ENCODE measurements around the gene ADCY9.

The ADCY9 gene

GRCh38 chr16:4070936-4071335, 45.3 kb downstream of the ADCY9 start:
- no peak for DNase-seq
- no peak overlapping the region for H2AK5ac ChIP-seq (ENCODE audit: low read length, severe bottlenecking)
- H3K23ac ChIP-seq (ENCODE audit: low read length in 2 of 2), result no peak overlapping the region
- 99% methylated on average over 5 of the region's 10 CpGs for WGBS
- no peaks in the 10 kb centered on the region for H3K27me3 ChIP-seq (ENCODE audit: control insufficient read depth in 1 of 2, insufficient read depth in 1 of 2, low read length in 2 of 2)
- no peak overlapping the region for H4K8ac ChIP-seq (ENCODE audit: low read length)
- H3K4me3 ChIP-seq (ENCODE audit: insufficient read depth in 1 of 2, low read depth in 1 of 2, low read length in 2 of 2), result no peak overlapping the region
- H3K9ac ChIP-seq (ENCODE audit: low read length), result no peak overlapping the region
- H2BK12ac ChIP-seq (ENCODE audit: low read length in 2 of 2), result no peak overlapping the region
- no peak overlapping the region for H3K27ac ChIP-seq (ENCODE audit: low read length, poor library complexity, severe bottlenecking)
- H2AFZ ChIP-seq (ENCODE audit: low read depth, low read length), result no peak overlapping the region
- no peak overlapping the region for H3K4ac ChIP-seq (ENCODE audit: low read depth in 1 of 2, low read length in 2 of 2)
- no peak overlapping the region for H4K91ac ChIP-seq (ENCODE audit: low read length)
- no peaks in the 10 kb centered on the region for H3K9me3 ChIP-seq (ENCODE audit: control insufficient read depth, low read length)
- H3K79me1 ChIP-seq (replicated peaks; ENCODE audit: low read length, poor library complexity, severe bottlenecking), result peaks cover 7% of the 10 kb centered on the region
- no peak overlapping the region for H2BK120ac ChIP-seq (ENCODE audit: low read depth, low read length)
- H3K4me2 ChIP-seq (ENCODE audit: low read length, poor library complexity, severe bottlenecking), result no peak overlapping the region
- H3K18ac ChIP-seq (ENCODE audit: low read depth in 1 of 2, low read length in 2 of 2), result no peak overlapping the region
- H3K4me1 ChIP-seq (ENCODE audit: control insufficient read depth, insufficient read depth, low read depth, low read length), result no peaks in the 10 kb centered on the region
- H3K14ac ChIP-seq (ENCODE audit: low read length in 2 of 2), result no peak overlapping the region
- H2BK15ac ChIP-seq (ENCODE audit: low read depth, poor library complexity, severe bottlenecking), result no peak overlapping the region
- H2BK5ac ChIP-seq (ENCODE audit: low read depth, low read length, poor library complexity, severe bottlenecking), result no peak overlapping the region
- H3K36me3 ChIP-seq (ENCODE audit: control insufficient read depth in 1 of 2, insufficient read depth in 2 of 2, low read depth in 1 of 2, low read length in 2 of 2), result no peaks in the 10 kb centered on the region

GRCh38 chr16:4067262-4068001, 48.8 kb downstream of the ADCY9 start:
- Histone ChIP-seq H2BK15ac (ENCODE audit: low read depth, poor library complexity, severe bottlenecking) (no peak overlapping the region), H3K18ac (ENCODE audit: low read depth in 1 of 2, low read length in 2 of 2) (peak overlapping the region in 1 of 2 experiments; percentile 34), H3K4me3 (ENCODE audit: insufficient read depth in 1 of 2, low read depth in 1 of 2, low read length in 2 of 2) (peak overlapping the region in 1 of 2 experiments; percentile 54), H2AK5ac (ENCODE audit: low read length, severe bottlenecking) (no peak overlapping the region), H4K91ac (ENCODE audit: low read length) (no peak overlapping the region), H3K79me1 (replicated peaks; ENCODE audit: low read length, poor library complexity, severe bottlenecking) (peaks cover 12% of the 10 kb centered on the region), H3K23ac (ENCODE audit: low read length in 2 of 2) (no peak overlapping the region), H3K27ac (ENCODE audit: low read length, poor library complexity, severe bottlenecking) (no peak overlapping the region), H3K14ac (ENCODE audit: low read length in 2 of 2) (no peak overlapping the region), H3K4ac (ENCODE audit: low read depth in 1 of 2, low read length in 2 of 2) (no peak overlapping the region), H2AFZ (ENCODE audit: low read depth, low read length) (no peak overlapping the region), H2BK5ac (ENCODE audit: low read depth, low read length, poor library complexity, severe bottlenecking) (no peak overlapping the region), H3K9me3 (ENCODE audit: control insufficient read depth, low read length) (peaks cover 7% of the 10 kb centered on the region), H3K36me3 (ENCODE audit: control insufficient read depth in 1 of 2, insufficient read depth in 2 of 2, low read depth in 1 of 2, low read length in 2 of 2) (no peaks in the 10 kb centered on the region), H3K4me1 (ENCODE audit: control insufficient read depth, insufficient read depth, low read depth, low read length) (no peaks in the 10 kb centered on the region), H4K8ac (ENCODE audit: low read length) (no peak overlapping the region), H3K9ac (ENCODE audit: low read length) (peak overlapping the region; percentile 80), H3K4me2 (ENCODE audit: low read length, poor library complexity, severe bottlenecking) (no peak overlapping the region), H3K27me3 (ENCODE audit: control insufficient read depth in 1 of 2, insufficient read depth in 1 of 2, low read length in 2 of 2) (no peaks in the 10 kb centered on the region), H2BK120ac (ENCODE audit: low read depth, low read length) (no peak overlapping the region), H2BK12ac (ENCODE audit: low read length in 2 of 2) (no peak overlapping the region)
- no peak for DNase-seq
- WGBS, result 74% methylated on average over 4 of the region's 6 CpGs

GRCh38 chr16:4064950-4065352, 51.3 kb downstream of the ADCY9 start:
- H3K9ac ChIP-seq (ENCODE audit: low read length), result peak overlapping the region; percentile 14
- H3K79me1 ChIP-seq (replicated peaks; ENCODE audit: low read length, poor library complexity, severe bottlenecking), result peaks cover 15% of the 10 kb centered on the region
- no peak overlapping the region for H2AFZ ChIP-seq (ENCODE audit: low read depth, low read length)
- WGBS, result 90% methylated on average over 11 of the region's 11 CpGs
- no peak overlapping the region for H3K23ac ChIP-seq (ENCODE audit: low read length in 2 of 2)
- H3K4ac ChIP-seq (ENCODE audit: low read depth in 1 of 2, low read length in 2 of 2), result no peak overlapping the region
- H2AK5ac ChIP-seq (ENCODE audit: low read length, severe bottlenecking), result no peak overlapping the region
- no peaks in the 10 kb centered on the region for H3K4me1 ChIP-seq (ENCODE audit: control insufficient read depth, insufficient read depth, low read depth, low read length)
- H2BK12ac ChIP-seq (ENCODE audit: low read length in 2 of 2), result no peak overlapping the region
- H2BK5ac ChIP-seq (ENCODE audit: low read depth, low read length, poor library complexity, severe bottlenecking), result no peak overlapping the region
- peaks cover 26% of the 10 kb centered on the region for H3K9me3 ChIP-seq (ENCODE audit: control insufficient read depth, low read length)
- H2BK15ac ChIP-seq (ENCODE audit: low read depth, poor library complexity, severe bottlenecking), result no peak overlapping the region
- H3K14ac ChIP-seq (ENCODE audit: low read length in 2 of 2), result no peak overlapping the region
- no peak overlapping the region for H3K18ac ChIP-seq (ENCODE audit: low read depth in 1 of 2, low read length in 2 of 2)
- H3K27ac ChIP-seq (ENCODE audit: low read length, poor library complexity, severe bottlenecking), result no peak overlapping the region
- H4K8ac ChIP-seq (ENCODE audit: low read length), result peak overlapping the region; percentile 14
- DNase-seq, result no peak
- no peak overlapping the region for H2BK120ac ChIP-seq (ENCODE audit: low read depth, low read length)
- H3K27me3 ChIP-seq (ENCODE audit: control insufficient read depth in 1 of 2, insufficient read depth in 1 of 2, low read length in 2 of 2), result no peaks in the 10 kb centered on the region
- no peak overlapping the region for H4K91ac ChIP-seq (ENCODE audit: low read length)
- H3K4me2 ChIP-seq (ENCODE audit: low read length, poor library complexity, severe bottlenecking), result no peak overlapping the region
- H3K36me3 ChIP-seq (ENCODE audit: control insufficient read depth in 1 of 2, insufficient read depth in 2 of 2, low read depth in 1 of 2, low read length in 2 of 2), result no peaks in the 10 kb centered on the region
- H3K4me3 ChIP-seq (ENCODE audit: insufficient read depth in 1 of 2, low read depth in 1 of 2, low read length in 2 of 2), result peak overlapping the region in 1 of 2 experiments; percentile 61

- Histone ChIP-seq H3K27me3 (ENCODE audit: control insufficient read depth in 1 of 2, insufficient read depth in 1 of 2, low read length in 2 of 2) (no peaks in the 10 kb centered on the region), H2BK5ac (ENCODE audit: low read depth, low read length, poor library complexity, severe bottlenecking) (no peak overlapping the region), H2BK15ac (ENCODE audit: low read depth, poor library complexity, severe bottlenecking) (no peak overlapping the region), H4K8ac (ENCODE audit: low read length) (no peak overlapping the region), H3K4me3 (ENCODE audit: insufficient read depth in 1 of 2, low read depth in 1 of 2, low read length in 2 of 2) (no peak overlapping the region), H3K4ac (ENCODE audit: low read depth in 1 of 2, low read length in 2 of 2) (no peak overlapping the region), H2BK12ac (ENCODE audit: low read length in 2 of 2) (no peak overlapping the region), H3K4me2 (ENCODE audit: low read length, poor library complexity, severe bottlenecking) (no peak overlapping the region), H3K14ac (ENCODE audit: low read length in 2 of 2) (no peak overlapping the region), H4K91ac (ENCODE audit: low read length) (no peak overlapping the region), H2BK120ac (ENCODE audit: low read depth, low read length) (no peak overlapping the region), H2AK5ac (ENCODE audit: low read length, severe bottlenecking) (no peak overlapping the region), H3K18ac (ENCODE audit: low read depth in 1 of 2, low read length in 2 of 2) (no peak overlapping the region), H3K36me3 (ENCODE audit: control insufficient read depth in 1 of 2, insufficient read depth in 2 of 2, low read depth in 1 of 2, low read length in 2 of 2) (no peaks in the 10 kb centered on the region), H3K27ac (ENCODE audit: low read length, poor library complexity, severe bottlenecking) (no peak overlapping the region), H3K9me3 (ENCODE audit: control insufficient read depth, low read length) (peaks cover 32% of the 10 kb centered on the region), H2AFZ (ENCODE audit: low read depth, low read length) (no peak overlapping the region), H3K79me1 (replicated peaks; ENCODE audit: low read length, poor library complexity, severe bottlenecking) (peaks cover 22% of the 10 kb centered on the region), H3K9ac (ENCODE audit: low read length) (no peak overlapping the region), H3K23ac (ENCODE audit: low read length in 2 of 2) (no peak overlapping the region), H3K4me1 (ENCODE audit: control insufficient read depth, insufficient read depth, low read depth, low read length) (no peaks in the 10 kb centered on the region)
- DNase-seq, result no peak
These were observed 53.9 kb downstream of the ADCY9 start for GRCh38 chr16:4062212-4062802.
